Spleen (tissue), 7 donors: ENCODE results near the gene CD99.

Experiments
- POLR2A ChIP-seq, 3 donors: fragments of 450-650 bp; IDR thresholded peaks; one replicate each; pipeline ENCODE4 v1.5.1; 2017; ENCODE audit warnings: antibody characterized with exemption in 3 of 3, mild to moderate bottlenecking in 1 of 3
- POLR2AphosphoS5 ChIP-seq, 3 donors: sonication (generic); formaldehyde crosslinking; IDR thresholded peaks; one replicate each; pipeline ENCODE4 v1.5.1; 2017; ENCODE audit warnings: antibody characterized with exemption in 3 of 3
- TF ChIP-seq, protein P1 (sequence below), 11 experiments: fragments of 200-600 bp in 7 of 11; fragments of 450-650 bp in 4 of 11; sonication (generic) in 4 of 11; IDR thresholded peaks in 8 of 11; conservative IDR thresholded peaks in 3 of 11; 1 replicate in 7 of 11; 2 replicates in 4 of 11; pipeline versions ENCODE4 v1.4.0 to v1.8.0; 2016 to 2021; ENCODE audit warnings: antibody characterized with exemption in 11 of 11, inconsistent platforms in 4 of 11, mild to moderate bottlenecking in 1 of 11
- donor health status: DM: no; HTN: no; CAD: no; lungs with moderate emphysema.
- donor health status: DM: no; HTN: no; CAD: no.
- donor health status: DM: no; HTN: no; CAD: no.

DNA sequence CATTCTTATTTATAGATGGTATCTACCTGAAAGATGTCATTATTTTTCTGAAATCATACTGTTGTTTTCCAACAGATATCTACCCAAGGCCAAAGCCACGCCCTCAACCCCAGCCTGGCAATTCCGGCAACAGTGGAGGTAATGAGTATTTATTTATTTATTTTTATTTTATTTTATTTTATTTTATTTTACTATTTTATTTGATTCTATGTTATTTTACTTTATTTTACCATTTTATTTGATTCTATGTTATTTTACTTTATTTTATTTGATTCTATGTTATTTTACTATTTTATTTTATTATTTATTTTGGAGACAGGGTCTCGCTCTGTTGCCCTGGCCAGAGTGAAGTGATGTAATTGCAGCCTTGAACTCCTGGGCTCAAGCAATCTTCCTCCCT lies 98.5 kb downstream of the CD99 start:
- TF ChIP-seq POLR2A (IDR thresholded peaks at IDR 0.05) (no peak), POLR2AphosphoS5 (IDR thresholded peaks at IDR 0.05) (no peak)
- TF ChIP-seq, protein P1, sequence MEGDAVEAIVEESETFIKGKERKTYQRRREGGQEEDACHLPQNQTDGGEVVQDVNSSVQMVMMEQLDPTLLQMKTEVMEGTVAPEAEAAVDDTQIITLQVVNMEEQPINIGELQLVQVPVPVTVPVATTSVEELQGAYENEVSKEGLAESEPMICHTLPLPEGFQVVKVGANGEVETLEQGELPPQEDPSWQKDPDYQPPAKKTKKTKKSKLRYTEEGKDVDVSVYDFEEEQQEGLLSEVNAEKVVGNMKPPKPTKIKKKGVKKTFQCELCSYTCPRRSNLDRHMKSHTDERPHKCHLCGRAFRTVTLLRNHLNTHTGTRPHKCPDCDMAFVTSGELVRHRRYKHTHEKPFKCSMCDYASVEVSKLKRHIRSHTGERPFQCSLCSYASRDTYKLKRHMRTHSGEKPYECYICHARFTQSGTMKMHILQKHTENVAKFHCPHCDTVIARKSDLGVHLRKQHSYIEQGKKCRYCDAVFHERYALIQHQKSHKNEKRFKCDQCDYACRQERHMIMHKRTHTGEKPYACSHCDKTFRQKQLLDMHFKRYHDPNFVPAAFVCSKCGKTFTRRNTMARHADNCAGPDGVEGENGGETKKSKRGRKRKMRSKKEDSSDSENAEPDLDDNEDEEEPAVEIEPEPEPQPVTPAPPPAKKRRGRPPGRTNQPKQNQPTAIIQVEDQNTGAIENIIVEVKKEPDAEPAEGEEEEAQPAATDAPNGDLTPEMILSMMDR (IDR thresholded peaks at IDR 0.05 in 8 of 11, conservative IDR thresholded peaks at IDR 0.05 in 3 of 11), result no peak
